Mucosa of stomach (tissue), 1 donor: ENCODE results near the gene NCLN.
A peak's percentile ranks its signal among the peaks of the same experiment; 100 is the strongest.

ENCODE experiments used
- H3K27me3 ChIP-seq: one replicate; pipeline ENCODE4 v1.7.0; 2013; ENCODE audit warnings: mild to moderate bottlenecking, low read length; ENCODE audit not compliant: control insufficient read depth, insufficient read depth
- H3K36me3 ChIP-seq: one replicate; pipeline ENCODE4 v1.7.0; 2013; ENCODE audit warnings: low read length; ENCODE audit not compliant: control insufficient read depth, insufficient read depth
- H3K4me1 ChIP-seq: one replicate; pipeline ENCODE4 v1.7.0; 2013; ENCODE audit warnings: mild to moderate bottlenecking, low read length; ENCODE audit not compliant: control insufficient read depth, insufficient read depth
- H3K4me3 ChIP-seq: one replicate; pipeline ENCODE4 v1.7.0; 2013; ENCODE audit warnings: low read length
- H3K9ac ChIP-seq: one replicate; pipeline ENCODE4 v1.7.0; 2013; ENCODE audit warnings: mild to moderate bottlenecking, low read length, moderate library complexity
- H3K9me3 ChIP-seq: one replicate; pipeline ENCODE4 v1.7.0; 2013; ENCODE audit warnings: mild to moderate bottlenecking, low read length, moderate library complexity; ENCODE audit not compliant: control insufficient read depth
- donor health status: Pancreatic carcinoma.

Gene NCLN

GRCh38 chr19:3178973-3179738 lies 6.6 kb upstream of the NCLN start:
- no peak overlapping the region for H3K4me3 ChIP-seq
- peaks cover 20% of the 10 kb centered on the region for H3K4me1 ChIP-seq
- no peaks in the 10 kb centered on the region for H3K36me3 ChIP-seq
- H3K27me3 ChIP-seq: no peaks in the 10 kb centered on the region
- H3K9ac ChIP-seq: peak overlapping the region; percentile 28
- no peaks in the 10 kb centered on the region for H3K9me3 ChIP-seq

GRCh38 chr19:3179739-3180293 lies 5.9 kb upstream of the NCLN start:
- no peak overlapping the region for H3K4me3 ChIP-seq
- no peaks in the 10 kb centered on the region for H3K9me3 ChIP-seq

GRCh38 chr19:3183721-3184641 lies 1.7 kb upstream of the NCLN start:
- H3K9ac ChIP-seq: no peak overlapping the region
- no peaks in the 10 kb centered on the region for H3K9me3 ChIP-seq
- H3K4me1 ChIP-seq: peaks cover 31% of the 10 kb centered on the region
- H3K4me3 ChIP-seq: no peak overlapping the region
- no peaks in the 10 kb centered on the region for H3K36me3 ChIP-seq
- no peaks in the 10 kb centered on the region for H3K27me3 ChIP-seq

More at GRCh38 chr19:3179739-3180293, 5.9 kb upstream of the NCLN start:
- H3K4me1 ChIP-seq: peaks cover 23% of the 10 kb centered on the region
- no peaks in the 10 kb centered on the region for H3K27me3 ChIP-seq
- peak overlapping the region; percentile 28 for H3K9ac ChIP-seq
- H3K36me3 ChIP-seq: no peaks in the 10 kb centered on the region

DNA sequence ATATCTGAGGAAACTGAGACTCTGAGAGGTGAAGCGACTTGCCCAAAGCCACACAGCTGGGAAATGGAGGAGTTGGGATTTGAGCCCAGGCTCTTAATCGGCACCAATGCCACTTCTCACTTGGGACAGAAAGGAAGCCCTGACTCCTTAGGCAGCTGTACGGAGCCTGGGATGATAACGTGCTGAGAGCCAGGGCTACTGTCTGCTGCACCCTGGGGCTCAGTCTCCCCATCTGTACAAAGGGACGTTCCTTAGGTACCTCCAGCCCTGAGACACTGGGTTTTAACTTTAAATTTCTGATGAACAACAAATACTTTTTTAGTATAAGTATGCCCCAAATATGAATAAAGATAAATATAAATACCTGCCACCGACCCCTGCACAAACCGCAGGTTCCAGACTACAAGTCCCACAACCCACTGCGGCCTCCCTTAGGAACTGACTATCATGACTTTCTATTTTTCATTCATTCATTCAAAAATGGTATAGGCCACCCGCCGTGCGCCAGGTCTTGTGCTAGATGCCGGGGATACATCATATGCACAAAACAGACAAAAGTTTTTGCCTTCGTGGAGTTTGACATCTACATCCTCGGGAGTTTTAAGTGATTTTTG lies 776 bp upstream of the NCLN start:
- H3K4me1 ChIP-seq: peaks cover 40% of the 10 kb centered on the region
- no peaks in the 10 kb centered on the region for H3K36me3 ChIP-seq
- H3K4me3 ChIP-seq: peak overlapping the region; percentile 53
- H3K9me3 ChIP-seq: no peaks in the 10 kb centered on the region
- no peaks in the 10 kb centered on the region for H3K27me3 ChIP-seq
- H3K9ac ChIP-seq: peak overlapping the region; percentile 19

DNA sequence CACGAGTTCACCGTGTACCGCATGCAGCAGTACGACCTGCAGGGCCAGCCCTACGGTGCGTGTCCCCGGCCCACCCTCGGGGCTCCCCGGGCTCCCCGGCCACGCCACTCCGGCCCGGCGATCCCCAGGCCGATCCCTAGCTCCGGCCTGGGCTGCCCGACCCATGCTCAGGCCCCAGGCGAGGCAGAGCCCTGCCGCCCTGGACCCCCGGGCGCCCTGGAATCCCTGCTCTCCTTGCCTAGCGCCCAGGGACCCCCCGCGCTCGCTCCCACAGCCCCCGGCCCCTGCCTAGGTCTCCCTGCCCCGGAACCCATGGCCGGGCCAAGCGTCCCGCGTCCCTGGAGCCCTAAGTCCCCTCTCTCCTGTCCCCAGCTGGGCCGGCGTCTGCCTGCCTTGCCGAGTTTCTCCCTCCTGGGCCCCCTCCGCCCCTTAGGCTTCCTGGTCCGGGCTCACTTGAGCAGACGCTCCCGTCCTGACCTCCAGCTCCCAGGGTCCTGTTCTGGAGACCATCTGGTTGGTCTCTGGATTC lies 494 bp downstream of the NCLN start:
- Histone ChIP-seq H3K9ac (peak overlapping the region; percentile 66), H3K4me1 (peaks cover 40% of the 10 kb centered on the region), H3K27me3 (no peaks in the 10 kb centered on the region), H3K9me3 (no peaks in the 10 kb centered on the region), H3K36me3 (no peaks in the 10 kb centered on the region), H3K4me3 (peak overlapping the region; percentile 27)

DNA sequence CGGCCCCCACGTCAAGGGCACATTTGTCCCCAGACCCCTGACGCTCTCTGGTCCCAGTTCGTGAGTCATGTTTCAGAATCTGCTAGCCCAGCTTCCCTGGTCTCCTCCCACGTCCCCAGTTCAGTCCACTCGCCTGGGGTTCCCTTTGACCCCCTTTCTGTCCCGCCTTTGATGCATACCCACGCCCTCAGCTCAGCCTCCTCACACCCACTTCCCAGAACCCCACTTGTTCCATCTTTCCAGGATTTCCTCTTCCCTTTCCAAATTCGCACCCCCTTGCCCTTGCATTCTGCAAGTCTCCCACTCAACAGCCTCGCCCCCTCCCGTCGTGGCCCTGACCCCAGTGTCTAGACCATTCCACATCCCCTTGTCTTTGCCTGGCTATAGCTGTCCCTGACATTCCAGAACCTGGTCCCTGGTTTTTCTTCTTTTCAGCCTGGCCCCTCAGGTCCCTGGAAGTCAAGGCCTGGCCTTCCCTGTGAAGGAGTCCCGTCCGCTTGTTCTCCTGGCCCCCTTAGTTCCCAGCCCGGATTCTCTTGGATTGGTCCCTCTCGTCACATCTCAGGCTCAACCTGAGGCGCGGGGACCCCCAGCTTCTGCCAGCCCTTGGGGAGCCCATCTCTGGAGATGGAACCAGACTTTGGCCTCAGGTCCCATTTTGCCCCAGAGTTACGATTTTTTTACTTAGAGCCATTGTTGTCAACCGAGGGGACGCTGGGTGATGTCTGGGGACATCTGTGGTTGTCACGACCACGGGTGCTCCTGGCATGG lies 1.3 kb downstream of the NCLN start:
- no peaks in the 10 kb centered on the region for H3K27me3 ChIP-seq
- H3K4me3 ChIP-seq: peak overlapping the region; percentile 27
- H3K36me3 ChIP-seq: no peaks in the 10 kb centered on the region
- H3K9ac ChIP-seq: peak overlapping the region; percentile 66
- H3K9me3 ChIP-seq: no peaks in the 10 kb centered on the region
- peaks cover 40% of the 10 kb centered on the region for H3K4me1 ChIP-seq

DNA sequence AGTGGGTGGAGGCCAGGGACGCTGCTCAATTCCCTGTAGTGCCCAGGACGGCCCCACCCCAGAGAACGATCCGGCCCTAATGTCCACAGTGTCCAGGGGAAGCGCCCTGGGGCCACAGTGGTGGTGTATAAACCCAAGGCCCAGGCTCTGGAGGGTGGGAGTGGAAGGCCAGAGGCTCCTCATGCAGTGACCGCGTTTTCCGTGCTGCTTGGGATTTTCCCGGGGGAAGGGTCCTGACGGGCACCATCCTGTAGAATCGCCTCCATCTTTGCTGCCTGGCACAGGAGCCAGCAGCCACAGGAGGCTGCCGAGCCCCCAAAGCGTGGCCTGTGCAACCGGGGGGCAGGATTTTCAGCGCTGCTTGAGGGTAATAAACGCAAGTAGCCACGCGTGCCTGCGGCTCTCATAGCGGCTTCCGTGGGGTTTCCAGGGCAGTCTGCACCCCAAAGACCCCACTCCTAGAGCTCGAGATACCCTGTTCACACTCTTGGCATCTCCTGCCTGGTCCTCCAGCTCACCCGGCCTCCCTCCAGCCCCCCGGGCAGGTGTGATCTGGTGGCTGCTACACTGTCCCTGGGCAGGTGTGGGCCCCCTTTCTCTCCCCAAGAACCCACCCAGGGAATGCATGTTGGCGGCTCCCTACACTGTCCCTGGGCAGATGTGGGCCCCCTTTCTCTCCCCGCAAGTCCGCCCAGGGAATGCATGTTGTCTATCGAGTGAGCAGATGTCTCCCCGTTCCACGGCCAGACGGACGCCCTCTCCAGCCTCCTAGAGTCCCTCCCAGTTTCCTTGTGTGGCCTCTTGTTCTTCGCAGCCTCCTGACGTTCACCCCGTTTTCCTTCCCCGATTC lies 2.2 kb downstream of the NCLN start:
- H3K9me3 ChIP-seq: no peaks in the 10 kb centered on the region
- H3K36me3 ChIP-seq: no peaks in the 10 kb centered on the region
- peaks cover 40% of the 10 kb centered on the region for H3K4me1 ChIP-seq
- no peaks in the 10 kb centered on the region for H3K27me3 ChIP-seq
- H3K4me3 ChIP-seq: no peak overlapping the region
- no peak overlapping the region for H3K9ac ChIP-seq

- Histone ChIP-seq H3K9me3 (no peaks in the 10 kb centered on the region), H3K36me3 (no peaks in the 10 kb centered on the region), H3K4me3 (no peak overlapping the region), H3K9ac (no peak overlapping the region), H3K4me1 (peaks cover 40% of the 10 kb centered on the region), H3K27me3 (no peaks in the 10 kb centered on the region)
These were observed 3.2 kb downstream of the NCLN start for GRCh38 chr19:3188627-3189596.

- H3K9me3 ChIP-seq: no peaks in the 10 kb centered on the region
These were observed 4.2 kb downstream of the NCLN start for GRCh38 chr19:3189702-3190469.

More at GRCh38 chr19:3189702-3190469, 4.2 kb downstream of the NCLN start:
- H3K4me3 ChIP-seq: no peak overlapping the region
- H3K36me3 ChIP-seq: no peaks in the 10 kb centered on the region
- H3K9ac ChIP-seq: no peak overlapping the region
- peaks cover 37% of the 10 kb centered on the region for H3K4me1 ChIP-seq
- H3K27me3 ChIP-seq: no peaks in the 10 kb centered on the region
